ENCODE data around the gene EDDM13. TPM values are rescaled to one million over a fixed set of nuclear protein-coding genes. Genes with fewer than 3 reads are reported as not detected.

EDDM13 gene
- total RNA-seq, 1 donor: not detected

DNA sequence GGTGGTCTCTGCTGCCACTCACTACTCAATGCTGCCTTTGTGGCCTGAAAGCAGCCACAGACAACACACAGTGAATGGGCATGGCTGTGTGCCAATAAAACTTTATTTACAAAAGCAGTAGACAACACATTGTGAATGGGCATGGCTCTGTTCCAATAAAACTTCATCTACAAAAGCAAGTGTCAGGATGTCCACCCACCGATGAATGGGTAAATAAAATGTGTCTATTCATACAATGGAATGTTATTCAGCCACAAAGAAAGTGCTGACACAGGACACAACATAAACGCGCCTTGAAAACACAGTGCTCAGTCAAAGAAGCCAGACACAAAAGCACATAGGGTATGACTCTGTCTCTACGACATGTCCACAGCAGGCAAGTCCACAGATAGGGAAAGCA is 22.0 kb downstream of the EDDM13 start:
- no peak for DNase-seq (ENCODE audit: low read depth)
- H3K4me3 ChIP-seq (ENCODE audit: low read depth, low read length): no peak overlapping the region

DNA sequence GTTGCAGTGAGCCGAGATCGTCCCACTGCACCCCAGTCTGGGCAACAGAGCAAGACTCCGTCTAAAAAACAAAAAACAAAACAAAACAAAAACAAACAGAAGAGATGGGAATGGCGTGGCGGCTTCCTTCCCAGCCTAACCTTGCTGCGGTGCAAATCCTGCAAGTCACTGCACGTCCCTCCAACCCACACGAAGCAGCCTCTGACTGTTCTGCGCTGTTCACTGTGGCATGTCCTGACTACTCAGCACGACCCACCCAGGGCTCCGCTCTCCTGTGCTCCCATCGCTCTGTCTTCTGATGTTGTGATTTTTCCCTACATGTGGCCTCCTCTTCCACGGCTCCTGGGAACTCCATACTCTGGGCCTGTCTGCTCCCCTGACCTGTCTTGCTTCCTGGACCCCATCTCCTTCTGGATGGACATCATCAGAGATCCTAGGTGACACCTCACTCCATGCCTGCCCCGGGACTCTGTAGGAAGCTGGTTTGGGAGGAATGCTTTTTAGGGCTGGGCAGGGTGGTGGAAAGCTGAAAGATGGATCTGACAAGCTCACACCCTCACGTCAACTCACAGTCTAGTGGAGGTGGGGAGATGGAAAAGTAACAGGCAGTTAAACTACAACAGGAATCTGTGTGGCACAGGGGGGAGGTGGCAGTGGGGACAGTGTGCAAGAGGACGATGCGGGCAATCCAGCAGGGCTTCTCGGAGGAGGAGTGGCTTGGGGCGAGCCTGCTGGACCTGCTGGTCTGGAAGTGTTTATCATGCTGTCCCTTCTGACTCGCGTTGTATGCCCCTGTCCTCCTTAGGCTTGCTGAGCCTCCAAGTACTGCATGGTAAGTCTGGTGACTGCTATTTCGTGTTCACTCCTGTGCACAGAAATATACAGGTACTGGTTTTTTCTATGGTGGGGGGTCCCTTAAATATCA is 23.2 kb downstream of the EDDM13 start:
- no peak overlapping the region for H3K4me3 ChIP-seq (ENCODE audit: low read depth, low read length)
- no peak for DNase-seq (ENCODE audit: low read depth)
- no peak for TF ChIP-seq CTCF (IDR thresholded peaks at IDR 0.05; ENCODE audit: insufficient read depth, low read depth, low read length)

More for the DNA sequence above, 22.0 kb downstream of the EDDM13 start:
- TF ChIP-seq CTCF (IDR thresholded peaks at IDR 0.05; ENCODE audit: insufficient read depth, low read depth, low read length): no peak

DNA sequence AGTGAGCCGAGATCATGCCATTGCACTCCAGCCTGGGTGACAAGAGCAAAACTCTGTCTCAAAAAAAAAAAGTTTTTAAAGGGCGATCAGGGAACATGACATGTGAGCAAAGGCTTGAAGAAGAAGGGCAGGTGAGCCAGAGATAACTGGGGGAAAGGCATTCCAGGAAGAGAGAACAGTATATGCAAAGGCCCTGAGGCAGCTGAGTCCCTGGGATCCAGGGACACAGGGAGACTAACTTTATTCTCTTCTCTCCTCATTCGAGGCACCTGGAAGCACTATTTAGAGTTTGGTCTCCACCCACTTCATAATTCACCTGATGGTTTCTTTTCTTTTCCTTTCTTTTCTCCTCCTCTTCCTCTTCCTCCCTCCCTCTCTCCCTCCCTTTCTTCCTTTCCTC is 24.5 kb downstream of the EDDM13 start:
- H3K4me3 ChIP-seq (ENCODE audit: low read depth, low read length): no peak overlapping the region
- TF ChIP-seq CTCF (IDR thresholded peaks at IDR 0.05; ENCODE audit: insufficient read depth, low read depth, low read length): no peak
- no peak for DNase-seq (ENCODE audit: low read depth)

GRCh38 chr19:56299688-56300087 is 27.1 kb downstream of the EDDM13 start:
- no peak for TF ChIP-seq CTCF (IDR thresholded peaks at IDR 0.05; ENCODE audit: insufficient read depth, low read depth, low read length)
- no peak for DNase-seq (ENCODE audit: low read depth)
- no peak overlapping the region for H3K4me3 ChIP-seq (ENCODE audit: low read depth, low read length)

GRCh38 chr19:56301155-56301554 is 28.6 kb downstream of the EDDM13 start:
- no peak overlapping the region for H3K4me3 ChIP-seq (ENCODE audit: low read depth, low read length)
- peak; percentile 9 for DNase-seq (ENCODE audit: low read depth)
- peak; percentile 28 for TF ChIP-seq CTCF (IDR thresholded peaks at IDR 0.05; ENCODE audit: insufficient read depth, low read depth, low read length)

DNA sequence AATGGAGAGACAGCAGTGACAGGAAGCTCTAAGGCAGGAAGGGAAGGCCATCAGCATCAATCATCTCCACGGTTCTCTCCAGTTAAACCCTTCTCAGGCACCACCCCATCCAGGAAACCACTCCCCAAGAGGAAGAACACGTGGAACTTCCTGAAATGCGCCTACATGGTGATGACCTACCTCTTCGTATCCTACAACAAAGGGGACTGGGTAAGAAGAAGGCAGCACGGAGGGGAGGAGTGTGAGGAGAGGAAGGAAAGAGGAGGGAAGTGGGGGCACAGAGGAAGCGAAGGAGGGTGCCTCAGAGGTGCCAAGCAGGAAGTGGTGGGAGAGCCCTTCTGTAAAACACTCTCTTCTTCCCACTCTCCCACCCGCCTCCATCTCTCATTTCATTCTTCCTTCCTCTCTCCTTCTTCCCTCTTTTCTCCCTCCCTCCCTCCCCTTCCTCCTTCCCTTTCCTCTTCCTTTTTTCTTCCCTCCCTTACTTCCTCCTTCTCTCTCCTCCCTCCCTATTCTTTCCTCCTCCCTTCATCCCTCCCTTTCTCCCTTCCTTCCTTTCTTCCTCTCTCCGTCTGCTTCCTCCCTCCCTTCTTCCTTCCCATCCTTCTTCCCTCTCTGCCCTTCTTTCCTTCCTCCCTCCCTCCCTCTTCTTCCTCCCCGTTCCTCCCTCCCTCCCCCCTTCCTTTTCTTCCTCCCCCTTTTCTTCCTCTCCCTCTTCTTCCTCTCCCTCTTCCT is 29.5 kb downstream of the EDDM13 start:
- no peak overlapping the region for H3K4me3 ChIP-seq (ENCODE audit: low read depth, low read length)
- TF ChIP-seq CTCF (IDR thresholded peaks at IDR 0.05; ENCODE audit: insufficient read depth, low read depth, low read length): no peak
- no peak for DNase-seq (ENCODE audit: low read depth)

Measured in fibroblast of villous mesenchyme (primary cell).